Keratinocyte (primary cell): ENCODE data around the gene CDKN1A. TPM values are rescaled to one million over a fixed set of nuclear protein-coding genes. Genes with fewer than 3 reads are reported as not detected.

Experiments used
- DNase-seq: peaks from one replicate; pipeline ENCODE4 v3.0.0-alpha.2; 2011; ENCODE audit warnings: low read depth, missing footprints, low spot score
- FAIRE-seq: peaks from 2 replicates; lab custom pipeline; 2011; peaks lifted over from hg19 to GRCh38; lab: Jason Lieb, UNC
- H2AFZ ChIP-seq: 2 replicates; pipeline ENCODE4 v1.6.0; 2012; ENCODE audit warnings: low read length, control low read depth, inconsistent platforms; ENCODE audit not compliant: control insufficient read depth
- H3K27ac ChIP-seq: 2 replicates; pipeline ENCODE4 v1.5.1; 2011; ENCODE audit warnings: low read length; ENCODE audit not compliant: control insufficient read depth, insufficient read depth
- H3K27me3 ChIP-seq: 3 replicates; pipeline ENCODE4 v1.6.0; 2011; ENCODE audit warnings: low read length; ENCODE audit not compliant: control insufficient read depth, insufficient read depth; ENCODE audit errors: extremely low read depth
- H3K36me3 ChIP-seq, 2 experiments: 2 replicates in 1 of 2; 3 replicates in 1 of 2; pipeline ENCODE4 v1.5.1; 2011; ENCODE audit warnings: low read length in 2 of 2, mild to moderate bottlenecking in 1 of 2; ENCODE audit not compliant: control insufficient read depth in 2 of 2, insufficient read depth in 2 of 2; ENCODE audit errors: extremely low read depth in 1 of 2
- H3K4me1 ChIP-seq: 3 replicates; pipeline ENCODE4 v1.5.1; 2011; ENCODE audit warnings: low read length; ENCODE audit not compliant: control insufficient read depth, insufficient read depth; ENCODE audit errors: extremely low read depth
- H3K4me2 ChIP-seq: 3 replicates; pipeline ENCODE4 v1.6.0; 2011; ENCODE audit warnings: low read depth, low read length; ENCODE audit not compliant: control insufficient read depth, insufficient read depth; ENCODE audit errors: extremely low read depth
- H3K4me3 ChIP-seq, 3 experiments: fragments of 200-600 bp in 1 of 3; sonication (generic) in 1 of 3; 2 replicates in 2 of 3; 3 replicates in 1 of 3; pipeline ENCODE4 v1.5.1; 2011 to 2016; ENCODE audit warnings: low read length in 3 of 3, mild to moderate bottlenecking in 3 of 3, control low read depth in 2 of 3, inconsistent platforms in 1 of 3, low read depth in 1 of 3, mixed read lengths in 1 of 3, mixed run types in 1 of 3, moderate library complexity in 1 of 3; ENCODE audit not compliant: control insufficient read depth in 2 of 3, insufficient read depth in 2 of 3; ENCODE audit errors: extremely low read depth in 1 of 3
- H3K79me2 ChIP-seq: 2 replicates; pipeline ENCODE4 v1.6.0; 2012; ENCODE audit warnings: low read length; ENCODE audit not compliant: control insufficient read depth, insufficient read depth
- H3K9ac ChIP-seq: 3 replicates; pipeline ENCODE4 v1.6.0; 2011; ENCODE audit warnings: low read length; ENCODE audit not compliant: control insufficient read depth, insufficient read depth; ENCODE audit errors: extremely low read depth
- H3K9me1 ChIP-seq: 3 replicates; pipeline ENCODE4 v1.6.0; 2011; ENCODE audit warnings: low read length; ENCODE audit not compliant: control insufficient read depth, insufficient read depth; ENCODE audit errors: extremely low read depth
- H3K9me3 ChIP-seq: 2 replicates; pipeline ENCODE4 v1.5.1; 2012; ENCODE audit warnings: low read depth, low read length; ENCODE audit not compliant: control insufficient read depth
- H4K20me1 ChIP-seq: 3 replicates; pipeline ENCODE4 v1.6.0; 2011; ENCODE audit warnings: low read length; ENCODE audit not compliant: control insufficient read depth, insufficient read depth; ENCODE audit errors: extremely low read depth
- CTCF ChIP-seq, 3 experiments: IDR thresholded peaks in 1 of 3; conservative IDR thresholded peaks in 1 of 3; optimal IDR thresholded peaks in 1 of 3; 2 replicates in 2 of 3; 3 replicates in 1 of 3; pipeline versions ENCODE3 to v1.5.1; 2011; ENCODE audit warnings: low read length in 3 of 3, mild to moderate bottlenecking in 3 of 3, moderate library complexity in 2 of 3, control low read depth in 1 of 3, inconsistent platforms in 1 of 3; ENCODE audit not compliant: insufficient read depth in 2 of 3; ENCODE audit errors: extremely low read depth in 1 of 3
- EZH2 ChIP-seq: IDR thresholded peaks from one replicate; pipeline ENCODE4 v1.6.1; 2012; ENCODE audit warnings: inconsistent platforms, mild to moderate bottlenecking, low read length, moderate library complexity
- dilution Hi-C: fragments of 300-500 bp; cut with MboI; formaldehyde crosslinking; loops from one replicate; pipeline ENCODE4 v1.7.0; 2020; ENCODE audit warnings: low sequenced_read_pairs; ENCODE audit not compliant: extremely low pct_ligation_motif_present
- polyA plus RNA-seq, 5 experiments: library from polyadenylated mRNA; depleted of rRNA in 3 of 5; stranded (reverse) in 3 of 5; stranded (forward) in 1 of 5; unstranded in 1 of 5; fragments of >200 nt; gene quantifications; 1 replicate in 1 of 5; 2 replicates in 3 of 5; 3 replicates in 1 of 5; pipeline versions ENCODE4 v1.2.1 to v1.2.3, GENCODE V29; 2011 to 2012; ENCODE audit warnings: missing spikeins in 2 of 5, low read depth in 1 of 5, low replicate concordance in 1 of 5

The CDKN1A gene
- polyA plus RNA-seq, 1 donor (not counting 4 experiments of a cell fraction or from before 2014, with no cell fraction given) = 185 TPM

DNA sequence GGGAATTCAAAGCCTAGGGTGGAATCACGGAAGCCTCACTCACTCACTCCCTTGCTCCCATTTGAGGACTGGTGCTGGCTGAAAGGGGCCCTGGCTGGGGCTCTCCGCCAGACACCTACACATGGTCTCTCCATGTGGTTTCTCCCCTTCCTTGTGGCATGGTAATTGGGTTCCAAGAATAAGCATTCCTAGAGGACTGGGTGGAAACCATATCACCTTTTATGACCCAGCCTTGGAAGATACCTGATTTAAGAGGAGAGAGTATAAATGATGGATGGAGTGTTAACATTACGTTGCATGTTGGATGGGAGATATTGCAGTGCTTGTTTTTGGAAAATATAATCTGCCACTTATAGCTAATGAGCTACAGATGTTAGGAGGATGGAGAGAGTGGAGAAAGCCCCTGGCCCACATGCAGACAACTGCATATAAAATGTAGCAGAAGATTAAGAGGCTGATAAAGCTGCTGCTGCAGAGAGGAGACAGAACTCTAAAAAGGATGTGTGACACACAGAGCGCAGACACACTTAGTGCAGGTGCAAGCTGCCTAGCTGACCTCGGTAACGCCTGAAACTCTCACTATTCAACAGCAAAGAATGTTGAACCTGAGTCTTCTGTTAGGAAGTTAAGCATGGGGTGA lies 23.3 kb upstream of the CDKN1A start:
- no peaks in the 10 kb centered on the region for H3K36me3 ChIP-seq
- no peak for FAIRE-seq
- dilution Hi-C loops = no loop called here

DNA sequence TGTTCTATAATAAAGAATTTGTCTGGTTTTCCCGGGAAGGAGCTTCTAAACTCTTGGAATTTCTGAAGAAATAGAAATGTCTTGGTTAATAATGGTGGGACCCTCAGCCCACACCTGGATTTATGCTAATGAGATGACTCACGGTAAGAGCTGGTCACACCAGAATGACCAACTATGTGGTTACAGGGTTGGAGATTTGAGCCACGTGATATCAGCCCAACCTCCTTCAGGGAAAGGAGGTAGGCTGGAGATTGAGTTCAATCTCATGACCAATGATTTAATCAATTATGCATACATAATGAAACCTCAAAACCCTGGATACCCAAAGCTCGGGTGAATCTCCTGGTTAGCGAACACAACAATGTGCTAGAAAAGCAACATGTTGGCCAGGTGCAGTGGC lies 22.1 kb upstream of the CDKN1A start:
- Histone ChIP-seq H3K4me3 (no peak overlapping the region), H3K9ac (no peak overlapping the region), H3K9me1 (no peaks in the 10 kb centered on the region), H2AFZ (no peak overlapping the region), H4K20me1 (no peaks in the 10 kb centered on the region), H3K36me3 (no peaks in the 10 kb centered on the region), H3K4me1 (peaks cover 19% of the 10 kb centered on the region), H3K79me2 (no peaks in the 10 kb centered on the region), H3K9me3 (no peaks in the 10 kb centered on the region), H3K27me3 (no peaks in the 10 kb centered on the region), H3K4me2 (no peak overlapping the region), H3K27ac (no peak overlapping the region)
- FAIRE-seq (no peak), DNase-seq (no peak)
- dilution Hi-C loops = no loop called here
- TF ChIP-seq EZH2 = no peak
- no peak for TF ChIP-seq CTCF (optimal IDR thresholded peaks at IDR 0.05 in 1 of 3, IDR thresholded peaks at IDR 0.05 in 1 of 3, conservative IDR thresholded peaks at IDR 0.05 in 1 of 3; ENCODE audit: extremely low read depth in 1 of 3, insufficient read depth in 2 of 3, low read length in 3 of 3)

More for the DNA sequence above, 23.3 kb upstream of the CDKN1A start:
- H3K4me1 ChIP-seq = peaks cover 17% of the 10 kb centered on the region
- no peaks in the 10 kb centered on the region for H3K9me3 ChIP-seq
- no peaks in the 10 kb centered on the region for H3K27me3 ChIP-seq
- no peaks in the 10 kb centered on the region for H3K9me1 ChIP-seq
- no peak overlapping the region for H3K9ac ChIP-seq
- H2AFZ ChIP-seq = no peak overlapping the region
- H3K4me3 ChIP-seq = no peak overlapping the region
- H4K20me1 ChIP-seq = no peaks in the 10 kb centered on the region
- DNase-seq = no peak
- no peak overlapping the region for H3K27ac ChIP-seq
- no peaks in the 10 kb centered on the region for H3K79me2 ChIP-seq
- H3K4me2 ChIP-seq = no peak overlapping the region
- no peak for TF ChIP-seq EZH2
- no peak for TF ChIP-seq CTCF (optimal IDR thresholded peaks at IDR 0.05 in 1 of 3, IDR thresholded peaks at IDR 0.05 in 1 of 3, conservative IDR thresholded peaks at IDR 0.05 in 1 of 3; ENCODE audit: extremely low read depth in 1 of 3, insufficient read depth in 2 of 3, low read length in 3 of 3)
